GM10847 (cell line): Measurements from ENCODE around the gene CMKLR1.

Experiments used
- POLR2A ChIP-seq: IDR thresholded peaks from 2 replicates; pipeline ENCODE4 v1.6.1; 2011; ENCODE audit not compliant: insufficient read length; ENCODE audit errors: extremely low read depth

The CMKLR1 gene

DNA sequence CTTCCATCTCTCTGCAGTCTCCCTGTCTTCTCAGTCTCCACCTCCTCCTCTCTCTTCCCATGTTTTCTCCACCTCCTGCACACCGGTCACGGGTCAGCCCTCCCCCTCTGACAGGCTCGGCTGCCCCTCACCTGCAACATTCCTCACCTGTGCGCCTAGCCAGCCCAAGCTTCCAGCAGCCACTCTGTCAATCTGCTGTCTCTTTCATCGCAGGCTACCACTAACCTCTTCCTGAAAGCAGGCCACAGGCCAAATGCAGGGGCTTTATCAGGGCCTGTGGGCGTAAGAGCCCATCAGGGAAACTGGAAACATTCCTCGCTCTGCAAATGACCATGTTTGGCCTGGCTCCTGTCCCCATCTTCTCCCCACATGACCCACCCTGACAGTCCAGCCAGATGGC, 34.5 kb downstream of the CMKLR1 start:
- TF ChIP-seq POLR2A, result no peak

DNA sequence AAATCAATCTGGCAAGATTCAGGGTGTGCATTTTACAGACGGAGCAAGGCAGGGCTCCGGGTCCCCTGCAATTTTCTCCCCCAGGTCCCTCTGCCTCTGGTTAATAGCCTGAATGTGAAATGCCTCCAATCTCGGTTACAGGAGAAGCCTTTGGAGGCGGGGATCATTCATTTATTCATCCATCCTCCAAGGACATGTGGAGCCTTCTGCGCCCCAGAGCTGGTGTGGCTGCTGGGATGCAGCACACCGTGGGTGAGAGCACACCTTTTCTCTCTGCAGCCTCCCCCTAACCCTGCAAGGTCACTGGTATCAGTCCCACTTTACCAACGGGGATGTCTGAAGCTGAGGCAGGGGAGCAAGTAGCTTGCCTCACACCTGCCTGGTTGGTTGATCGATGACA, 35.4 kb downstream of the CMKLR1 start:
- no peak for TF ChIP-seq POLR2A

DNA sequence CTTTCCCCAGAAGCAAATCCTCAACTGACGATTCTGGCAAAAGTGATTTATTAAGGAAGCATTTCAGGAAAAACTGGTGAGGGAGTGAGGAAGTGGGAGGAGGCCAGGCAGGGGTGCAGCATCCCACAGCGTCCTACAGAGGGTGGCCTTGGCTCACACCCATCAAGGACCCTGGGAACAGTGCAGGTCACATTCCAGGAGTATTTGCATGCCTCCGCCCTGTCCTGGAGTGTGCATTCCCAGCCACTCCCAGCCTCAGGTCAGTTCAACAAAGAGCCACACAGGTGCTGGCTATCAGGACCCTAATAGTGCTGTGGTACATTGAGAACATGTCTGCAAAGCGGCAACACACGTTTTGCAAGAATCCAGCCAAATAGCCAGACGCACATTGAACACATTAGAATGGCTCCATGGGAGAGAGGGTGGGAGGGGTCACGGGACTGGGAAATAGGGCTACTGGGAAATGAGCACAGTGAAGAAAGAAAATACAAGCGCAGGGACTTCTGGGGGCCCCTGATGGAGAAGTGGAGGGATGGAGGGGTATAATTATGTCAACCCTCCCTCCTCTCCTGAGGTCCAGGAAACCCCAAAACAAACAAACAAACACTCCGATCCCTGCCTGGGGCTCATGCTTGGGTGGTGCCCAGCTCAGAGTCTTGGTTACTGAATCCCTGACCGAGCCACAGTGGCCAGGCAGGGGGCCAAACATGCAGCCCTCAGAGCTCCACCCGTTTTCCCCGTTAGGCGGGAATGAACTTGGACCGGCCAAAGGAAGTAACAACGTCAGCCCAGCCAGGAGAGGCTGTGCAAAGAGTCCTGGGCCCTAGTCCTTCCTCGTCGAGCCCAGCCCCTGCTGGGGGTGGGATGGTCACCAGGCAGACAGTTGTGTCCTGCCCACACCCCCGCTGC, 36.5 kb downstream of the CMKLR1 start:
- TF ChIP-seq POLR2A, result no peak

DNA sequence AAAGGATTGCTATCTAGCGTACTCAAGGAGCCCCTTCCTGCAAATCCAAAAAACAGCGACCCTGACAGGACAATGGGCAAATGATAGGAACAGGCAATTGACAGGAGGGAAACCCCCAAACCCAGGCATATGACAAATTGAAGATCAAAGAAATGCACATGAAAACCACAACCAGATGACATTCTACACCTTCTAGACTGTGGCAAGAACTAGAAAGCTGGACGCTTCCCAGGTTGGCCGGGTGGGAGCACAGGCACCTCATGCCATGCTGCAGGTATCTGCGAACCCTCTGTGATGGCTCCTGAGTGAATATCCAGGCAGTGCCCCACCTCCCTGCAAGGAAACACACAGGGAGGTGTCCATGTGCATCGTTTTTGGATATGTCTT, 37.1 kb downstream of the CMKLR1 start:
- no peak for TF ChIP-seq POLR2A

DNA sequence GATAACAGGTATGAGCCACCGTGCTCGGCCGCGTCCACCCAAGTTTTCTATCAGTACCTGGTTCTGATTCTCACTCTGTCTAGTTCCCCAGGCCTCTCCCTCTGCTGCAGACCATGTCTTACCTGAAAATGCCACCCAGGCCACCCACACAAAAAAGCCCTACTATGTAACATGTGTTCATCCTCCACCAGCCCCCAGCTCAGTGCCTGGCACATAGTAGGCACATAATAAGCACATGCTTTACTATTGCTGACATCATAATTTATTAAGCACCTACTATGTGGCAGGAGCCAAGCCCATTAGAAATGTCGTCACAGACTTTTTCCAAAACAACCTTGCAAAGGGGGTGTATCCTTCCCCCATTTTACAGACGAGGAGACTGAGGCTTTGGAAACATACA, 37.8 kb downstream of the CMKLR1 start:
- no peak for TF ChIP-seq POLR2A

DNA sequence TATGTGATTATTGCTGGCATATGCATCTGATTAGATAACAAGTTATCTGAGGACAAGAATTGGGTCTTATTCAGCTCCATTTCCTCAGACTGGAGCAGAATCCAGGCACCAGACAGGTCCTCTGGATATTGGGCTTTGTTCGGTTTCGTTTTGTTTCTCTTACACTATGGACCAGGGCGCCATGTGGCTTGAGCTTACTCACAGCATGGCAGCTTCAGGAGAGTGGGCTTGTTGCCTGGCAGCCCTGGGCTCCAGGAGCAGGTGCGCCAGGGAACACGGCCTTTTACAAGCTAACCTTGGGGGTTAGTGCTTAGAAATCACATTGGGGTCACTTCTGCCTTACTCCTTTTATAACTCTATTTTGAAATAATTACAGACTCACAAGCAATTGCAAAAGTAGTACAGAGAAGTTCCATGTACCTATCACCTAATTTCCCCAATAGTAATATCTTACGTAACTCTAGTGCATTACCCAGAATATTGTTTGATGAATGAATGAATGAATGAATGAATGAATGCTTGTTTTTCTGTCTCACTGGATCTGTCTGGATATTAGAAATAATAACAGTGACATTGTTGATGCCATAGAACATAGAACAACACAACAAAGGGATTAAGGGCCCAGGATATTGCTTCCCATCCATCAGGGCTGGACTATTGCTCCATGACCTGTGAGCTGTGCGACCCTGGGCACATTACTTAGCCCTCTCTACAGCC, 39.0 kb downstream of the CMKLR1 start:
- TF ChIP-seq POLR2A, result no peak

DNA sequence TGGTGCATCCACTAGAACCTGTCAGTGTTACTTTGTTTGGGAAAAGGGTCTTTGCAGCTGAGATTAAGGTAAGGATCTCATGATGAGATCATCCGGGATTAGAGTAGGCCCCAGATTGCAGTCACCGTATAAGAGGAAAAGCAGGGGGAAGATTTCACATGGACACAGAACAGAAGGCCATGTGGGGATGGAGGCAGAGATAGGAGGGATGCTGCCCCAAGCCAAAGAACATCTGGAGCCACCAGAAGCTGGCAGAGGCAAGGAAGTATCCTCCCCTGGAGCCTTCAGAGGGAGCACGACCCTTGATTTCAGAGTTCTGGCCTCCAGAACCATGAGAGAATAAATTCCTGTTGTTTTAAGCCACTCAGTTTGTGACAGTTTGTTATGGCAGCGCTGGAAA, 39.6 kb downstream of the CMKLR1 start:
- TF ChIP-seq POLR2A, result no peak

DNA sequence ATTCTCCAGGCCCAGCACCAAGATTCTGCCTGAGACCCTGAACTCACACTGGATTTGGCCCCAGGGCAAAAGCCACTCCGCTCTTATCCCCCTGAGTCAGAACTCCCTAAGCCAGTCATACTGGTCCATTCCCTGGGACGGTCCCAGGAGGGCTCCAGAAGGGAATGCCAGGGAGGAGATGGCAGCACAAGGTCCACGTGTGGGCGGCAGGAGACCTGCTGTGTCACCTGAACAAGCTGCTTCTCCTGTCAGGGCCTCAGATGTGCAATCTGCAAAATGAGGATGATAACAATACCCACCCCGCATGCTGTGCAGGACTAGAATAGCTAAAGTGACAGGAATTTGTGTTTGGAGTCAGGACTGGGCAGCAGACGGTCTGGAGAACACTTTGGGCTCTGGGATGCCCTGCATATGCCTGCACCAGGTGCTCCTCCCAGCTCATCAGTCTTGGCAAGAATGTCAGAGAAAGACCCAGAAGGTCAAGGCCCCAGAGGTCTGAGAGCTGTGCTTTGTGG, 40.3 kb downstream of the CMKLR1 start:
- no peak for TF ChIP-seq POLR2A

DNA sequence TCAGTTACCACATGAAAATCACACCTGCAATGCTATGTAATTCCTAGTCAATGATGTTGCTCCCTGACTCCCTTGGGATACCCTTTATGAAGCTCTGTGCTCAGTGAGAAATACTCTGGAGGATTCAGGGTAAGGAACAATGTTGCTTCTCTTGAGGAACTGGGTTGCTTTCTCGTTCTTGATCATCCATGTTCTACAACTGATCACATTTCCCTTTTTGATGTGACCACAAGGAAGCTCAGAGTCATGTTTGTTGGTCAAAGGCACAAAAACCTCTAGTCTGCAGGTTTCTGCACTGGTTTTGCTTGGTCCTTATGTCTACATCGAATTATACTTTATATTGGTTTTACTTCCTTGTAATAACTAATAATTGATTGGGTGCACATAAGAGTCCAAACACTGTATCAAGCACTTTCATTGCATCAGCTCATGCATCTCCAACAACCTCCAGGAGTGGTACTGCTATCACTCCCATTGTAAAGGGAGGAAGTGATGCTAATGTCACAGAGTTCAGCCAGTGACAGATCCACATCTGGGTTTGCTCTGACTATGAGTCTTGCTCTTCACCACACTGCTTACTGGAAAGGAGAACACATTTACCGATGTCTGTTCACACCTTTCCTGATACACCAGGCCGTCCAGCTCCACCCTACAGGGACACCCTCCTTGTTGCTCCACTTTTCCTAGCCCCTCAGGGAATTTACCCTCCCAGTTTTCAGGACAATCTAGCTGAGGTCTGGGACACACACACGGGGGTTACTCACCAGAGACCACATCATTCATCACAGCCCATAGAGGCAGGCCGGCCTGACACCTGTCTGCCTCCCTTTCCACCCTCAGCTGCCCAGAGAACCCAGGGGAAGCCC, 41.0 kb downstream of the CMKLR1 start:
- TF ChIP-seq POLR2A, result no peak

DNA sequence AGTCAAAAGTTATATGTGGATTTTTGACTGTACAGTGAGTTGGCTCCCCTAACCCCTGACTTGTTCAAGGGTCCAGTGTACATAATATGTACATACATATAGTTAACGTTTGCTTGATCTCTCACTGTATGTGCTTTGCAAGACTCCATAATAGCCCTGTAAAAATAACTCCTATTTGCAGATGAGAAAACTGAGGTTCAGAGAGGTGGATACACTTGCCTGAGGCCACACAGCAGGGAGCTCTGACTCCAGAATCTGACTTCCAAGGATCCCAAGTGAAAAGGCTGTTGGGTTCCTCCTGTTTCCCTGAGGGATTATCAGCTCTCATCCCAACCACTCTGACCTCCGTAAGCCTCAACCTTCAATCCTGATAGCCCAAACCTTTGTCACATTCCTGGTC, 41.7 kb downstream of the CMKLR1 start:
- TF ChIP-seq POLR2A, result no peak

DNA sequence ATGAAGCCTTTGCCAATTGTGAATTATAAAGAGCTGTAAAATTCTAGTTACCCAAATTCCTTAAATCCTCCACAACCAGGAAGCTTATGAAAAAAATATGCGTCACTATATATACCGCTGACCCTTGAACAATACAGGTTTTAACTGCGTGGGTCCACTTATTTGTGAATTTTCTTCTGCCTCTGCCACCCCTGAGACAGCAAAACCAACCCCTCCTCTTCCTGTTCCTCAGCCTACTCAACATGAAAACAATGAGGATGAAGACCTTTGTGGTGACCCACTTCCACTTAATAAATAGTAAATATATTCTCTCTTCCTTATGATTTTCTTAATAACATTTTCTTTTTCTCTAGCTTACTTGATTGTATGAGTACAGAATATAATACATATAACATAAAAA, 42.2 kb downstream of the CMKLR1 start:
- no peak for TF ChIP-seq POLR2A

DNA sequence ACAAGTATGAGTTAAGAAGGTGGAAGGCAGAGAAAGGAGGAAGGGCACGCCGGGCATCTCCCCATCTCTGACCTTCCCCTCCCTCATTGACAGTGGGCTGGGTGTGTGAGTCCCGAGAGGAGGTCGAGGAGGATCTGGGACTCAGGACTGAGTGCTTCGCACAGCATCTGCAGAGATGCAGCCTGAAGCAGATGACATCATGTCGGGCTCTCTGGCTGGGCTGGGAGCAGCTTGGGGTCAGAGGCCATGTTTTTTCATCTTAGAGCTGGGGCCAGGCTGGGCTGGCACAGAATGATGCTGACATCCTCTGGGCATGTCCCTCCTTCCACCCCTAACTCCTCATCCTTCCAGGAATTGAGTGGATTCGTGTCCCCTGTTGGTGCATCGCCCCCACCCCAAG, 43.5 kb downstream of the CMKLR1 start:
- no peak for TF ChIP-seq POLR2A

DNA sequence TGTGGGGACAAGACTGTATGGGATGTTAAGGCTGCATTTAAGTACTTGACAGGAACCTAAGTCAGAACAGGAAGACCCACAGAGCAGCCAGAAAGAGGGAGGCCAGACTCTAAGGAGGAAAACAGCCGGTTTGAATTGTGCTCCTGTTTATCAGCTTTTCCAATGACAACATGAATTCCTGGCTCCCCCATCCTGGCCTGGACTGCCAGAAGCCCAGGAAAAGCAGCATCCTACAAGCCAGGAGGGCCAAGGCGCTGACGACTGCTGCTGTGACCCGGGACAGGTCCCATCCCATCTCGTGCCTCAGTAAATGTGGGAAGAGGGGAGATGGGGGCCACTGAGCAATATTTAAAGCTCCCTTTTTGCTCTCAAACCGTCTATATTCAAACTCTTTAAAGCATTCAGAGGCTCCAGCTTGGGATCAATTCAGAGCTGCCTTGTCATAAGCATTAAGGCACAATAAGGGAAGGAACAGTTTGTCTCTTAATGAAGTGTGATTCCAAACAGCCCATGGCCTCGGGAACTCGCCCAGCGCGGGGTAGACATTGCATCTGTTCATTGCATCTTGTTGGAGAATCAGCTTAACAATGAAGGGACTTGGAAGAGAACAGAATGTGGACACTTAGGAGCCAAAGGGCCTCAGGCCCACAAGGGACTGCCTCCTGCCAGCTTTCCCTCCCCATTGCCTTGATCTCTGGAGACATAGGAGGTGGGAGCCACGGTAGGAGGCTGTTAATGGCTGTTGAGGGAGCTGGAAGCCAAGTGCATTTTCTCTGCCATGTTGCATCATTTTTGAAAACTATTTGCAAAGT, 49.6 kb downstream of the CMKLR1 start:
- no peak for TF ChIP-seq POLR2A

DNA sequence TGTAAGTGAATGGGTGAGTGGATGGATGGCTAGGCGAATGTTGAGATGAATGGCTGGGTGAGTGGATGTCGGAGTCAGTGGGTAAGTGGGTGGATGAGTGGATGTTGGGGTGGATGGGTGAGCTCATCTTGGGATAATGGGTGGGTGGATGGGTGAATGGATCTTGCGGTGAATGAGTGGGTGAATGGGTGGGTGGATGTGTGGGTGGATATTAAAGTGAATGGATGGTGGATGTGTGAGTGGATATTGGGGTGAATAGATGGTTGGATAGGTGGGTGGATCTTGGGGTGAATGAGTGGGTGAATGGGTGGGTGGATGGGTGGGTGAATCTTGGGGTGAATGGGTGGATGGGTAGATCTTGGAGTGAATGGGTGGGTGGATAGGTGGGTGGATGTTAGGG, 51.9 kb downstream of the CMKLR1 start:
- TF ChIP-seq POLR2A, result no peak

DNA sequence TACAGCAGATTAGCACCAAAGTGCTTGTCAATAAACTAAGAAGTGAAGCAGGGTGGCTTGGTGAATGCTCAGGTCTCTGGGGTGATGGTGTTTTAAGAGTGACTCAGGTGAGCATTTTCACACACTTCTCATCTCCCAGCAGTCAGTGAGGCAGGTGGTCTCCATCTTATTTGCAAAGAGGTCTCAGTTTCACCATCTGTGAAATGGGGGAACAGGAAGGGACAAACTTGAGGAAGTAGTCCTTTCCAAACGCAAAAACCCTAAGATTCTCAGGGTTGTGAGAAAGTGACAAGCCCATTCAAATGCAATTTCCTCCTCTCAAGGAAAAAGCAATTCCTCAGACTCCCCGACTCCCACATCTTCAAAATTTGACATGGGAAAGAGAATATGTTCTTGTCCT, 54.1 kb downstream of the CMKLR1 start:
- no peak for TF ChIP-seq POLR2A

DNA sequence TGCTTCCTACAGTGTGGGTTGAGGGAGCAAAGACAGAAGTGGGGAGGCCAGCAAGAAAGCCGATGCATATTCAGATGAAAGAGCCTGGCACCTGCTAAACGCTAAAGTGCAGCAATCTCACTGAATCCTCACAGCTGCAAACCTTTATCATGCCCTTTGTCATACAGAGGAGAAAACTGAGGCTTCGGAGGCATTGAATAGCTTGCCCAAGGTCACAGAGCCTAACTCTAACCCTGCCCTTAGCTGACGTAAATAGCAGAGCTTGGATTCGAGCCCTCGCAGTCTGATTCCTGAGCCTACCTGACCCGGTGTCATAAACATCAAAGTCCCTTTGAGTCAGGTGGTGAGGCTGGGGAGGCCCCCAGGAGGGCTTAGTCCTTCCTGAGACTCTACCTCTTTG, 54.9 kb downstream of the CMKLR1 start:
- TF ChIP-seq POLR2A, result no peak
